Activated B cell treated with CpG ODN at 0.5 μM for 24 hours (primary cell): Measurements from ENCODE around the gene TF. TPM values are rescaled to one million over a fixed set of nuclear protein-coding genes. Genes with fewer than 3 reads are reported as not detected.

Experiments
- ATAC-seq: fragments of 200-7000 bp; cut with Tn5 transposase; one replicate; pipeline ENCODE4 v1.10.0; 2021; ENCODE audit warnings: low read depth, mild to moderate bottlenecking, moderate library complexity
- CTCF ChIA-PET: fragments of 350-600 bp; sonication (Branson Sonifier 250); formaldehyde crosslinking; loops from one replicate; lab custom pipeline; 2021; ENCODE audit warnings: antibody characterized with exemption; lab: Charles Lee
- POLR2A ChIA-PET: fragments of 350-600 bp; sonication (Branson Sonifier 250); formaldehyde crosslinking; loops from one replicate; lab custom pipeline; 2021; ENCODE audit warnings: antibody characterized with exemption; lab: Charles Lee
- DNase-seq: peaks from one replicate; pipeline ENCODE4 v3.0.0; 2022
- H3K27ac Mint-ChIP-seq: one replicate; pipeline ENCODE4 v1.8.0; 2020; ENCODE audit warnings: mixed read lengths
- H3K27me3 Mint-ChIP-seq: one replicate; pipeline ENCODE4 v1.8.0; 2021; ENCODE audit warnings: mixed read lengths
- H3K36me3 Mint-ChIP-seq: one replicate; pipeline ENCODE4 v1.8.0; 2021; ENCODE audit warnings: low read depth, mixed read lengths
- H3K4me1 Mint-ChIP-seq: one replicate; pipeline ENCODE4 v1.8.0; 2021; ENCODE audit warnings: mixed read lengths
- H3K4me3 Mint-ChIP-seq: one replicate; pipeline ENCODE4 v1.8.0; 2020; ENCODE audit warnings: mild to moderate bottlenecking, mixed read lengths
- H3K9me3 Mint-ChIP-seq: one replicate; pipeline ENCODE4 v1.8.0; 2020; ENCODE audit warnings: mixed read lengths
- intact Hi-C: fragments of 100-400 bp; cut with micrococcal nuclease; formaldehyde crosslinking; loops from one replicate; pipeline ENCODE4 v1.15.1; 2024
- total RNA-seq: library from RNA; stranded (reverse); gene quantifications from 2 replicates; pipeline ENCODE4 v1.2.3, GENCODE V29; 2022
- TF ChIP-seq, protein P1 (sequence below): fragments of 200-600 bp; IDR thresholded peaks from one replicate; pipeline ENCODE4 v1.8.0; 2022; ENCODE audit warnings: antibody characterized with exemption, mild to moderate bottlenecking

The TF gene
- total RNA-seq, 1 donor from 2014 or later: 0.29 TPM

DNA sequence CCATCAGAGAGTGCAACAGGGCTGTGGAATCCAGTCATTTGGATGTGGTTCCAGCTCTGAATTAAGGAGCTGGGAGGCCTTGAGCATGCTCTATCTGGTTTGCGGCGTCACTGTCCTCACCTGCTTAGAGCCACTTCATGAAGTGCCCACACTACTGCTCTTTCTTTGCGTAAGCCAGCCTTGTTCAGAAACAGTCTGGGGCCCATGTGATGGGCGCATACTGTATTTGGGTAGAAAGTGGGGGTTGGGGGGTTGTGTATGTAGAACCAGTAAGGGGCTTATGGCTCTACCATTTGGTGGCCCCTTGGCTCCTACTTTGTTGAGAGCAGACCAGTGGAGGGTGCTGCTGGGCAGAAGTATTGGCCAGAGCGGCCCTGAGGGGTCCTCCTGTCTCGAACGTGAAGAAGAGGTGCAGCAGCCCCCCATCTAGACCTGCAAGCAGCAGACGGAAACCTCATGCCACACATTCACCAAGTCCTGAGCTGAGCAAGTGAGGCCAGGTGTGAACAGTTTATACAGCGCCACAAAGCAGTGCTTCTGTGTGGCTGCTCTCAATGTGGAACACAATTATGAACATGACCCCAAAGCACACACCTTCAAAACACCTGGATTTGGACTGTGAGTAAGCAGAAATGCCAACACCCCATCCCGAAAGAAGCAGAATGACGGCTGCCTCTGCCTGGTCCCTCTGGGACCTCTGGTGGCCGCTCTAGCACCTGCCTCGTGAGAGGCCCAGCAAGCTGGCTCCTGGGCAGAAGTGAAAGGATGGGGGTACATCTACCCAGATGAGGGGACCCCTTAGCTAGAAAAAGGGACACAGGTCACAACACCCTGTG is 86.0 kb downstream of the TF start:
- POLR2A ChIA-PET: no interaction called here
- DNase-seq (no peak), ATAC-seq (no peak)
- no peaks in the 10 kb centered on the region for H3K27me3 Mint-ChIP-seq
- H3K36me3 Mint-ChIP-seq: no peaks in the 10 kb centered on the region
- intact Hi-C loops: no loop called here
- CTCF ChIA-PET: interaction anchor here (0.6 to 1.3 kb wide), 2 partner anchors 9 to 14 kb away, joined by 3 read pairs; no protein-coding TSS in a partner anchor
- no peak overlapping the region for H3K4me3 Mint-ChIP-seq
- TF ChIP-seq, protein P1, sequence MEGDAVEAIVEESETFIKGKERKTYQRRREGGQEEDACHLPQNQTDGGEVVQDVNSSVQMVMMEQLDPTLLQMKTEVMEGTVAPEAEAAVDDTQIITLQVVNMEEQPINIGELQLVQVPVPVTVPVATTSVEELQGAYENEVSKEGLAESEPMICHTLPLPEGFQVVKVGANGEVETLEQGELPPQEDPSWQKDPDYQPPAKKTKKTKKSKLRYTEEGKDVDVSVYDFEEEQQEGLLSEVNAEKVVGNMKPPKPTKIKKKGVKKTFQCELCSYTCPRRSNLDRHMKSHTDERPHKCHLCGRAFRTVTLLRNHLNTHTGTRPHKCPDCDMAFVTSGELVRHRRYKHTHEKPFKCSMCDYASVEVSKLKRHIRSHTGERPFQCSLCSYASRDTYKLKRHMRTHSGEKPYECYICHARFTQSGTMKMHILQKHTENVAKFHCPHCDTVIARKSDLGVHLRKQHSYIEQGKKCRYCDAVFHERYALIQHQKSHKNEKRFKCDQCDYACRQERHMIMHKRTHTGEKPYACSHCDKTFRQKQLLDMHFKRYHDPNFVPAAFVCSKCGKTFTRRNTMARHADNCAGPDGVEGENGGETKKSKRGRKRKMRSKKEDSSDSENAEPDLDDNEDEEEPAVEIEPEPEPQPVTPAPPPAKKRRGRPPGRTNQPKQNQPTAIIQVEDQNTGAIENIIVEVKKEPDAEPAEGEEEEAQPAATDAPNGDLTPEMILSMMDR: no peak
- H3K9me3 Mint-ChIP-seq: no peaks in the 10 kb centered on the region
- H3K4me1 Mint-ChIP-seq: no peaks in the 10 kb centered on the region
- H3K27ac Mint-ChIP-seq: no peak overlapping the region

DNA sequence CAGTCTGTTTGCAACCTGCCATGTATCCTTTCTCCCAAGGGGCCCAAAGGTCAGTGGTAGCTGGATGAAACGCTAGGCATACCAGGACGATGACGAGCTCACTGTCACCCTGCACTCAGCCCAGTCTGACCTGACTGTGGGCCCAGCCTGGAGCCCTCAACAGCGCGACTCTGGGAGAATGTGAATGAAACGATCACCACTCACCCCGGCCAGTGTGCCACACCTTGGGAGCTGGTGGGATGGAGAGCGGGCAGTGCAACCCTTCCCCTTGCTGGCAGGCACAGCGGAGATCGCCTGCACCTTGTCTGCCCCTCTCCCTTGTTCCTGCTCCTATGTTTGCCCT is 86.6 kb downstream of the TF start:
- TF ChIP-seq, protein P1: no peak
- H3K27me3 Mint-ChIP-seq: no peaks in the 10 kb centered on the region
- H3K27ac Mint-ChIP-seq: no peak overlapping the region
- H3K4me1 Mint-ChIP-seq: no peaks in the 10 kb centered on the region
- ChIA-PET POLR2A (no interaction called here), CTCF (interaction anchor here (1.3 kb wide), 1 partner anchor 8 kb away, joined by 3 read pairs; no protein-coding TSS in a partner anchor)
- H3K36me3 Mint-ChIP-seq: no peaks in the 10 kb centered on the region
- no peak for ATAC-seq
- no peak for DNase-seq
- no peak overlapping the region for H3K4me3 Mint-ChIP-seq
- H3K9me3 Mint-ChIP-seq: no peaks in the 10 kb centered on the region
- intact Hi-C loops: no loop called here

DNA sequence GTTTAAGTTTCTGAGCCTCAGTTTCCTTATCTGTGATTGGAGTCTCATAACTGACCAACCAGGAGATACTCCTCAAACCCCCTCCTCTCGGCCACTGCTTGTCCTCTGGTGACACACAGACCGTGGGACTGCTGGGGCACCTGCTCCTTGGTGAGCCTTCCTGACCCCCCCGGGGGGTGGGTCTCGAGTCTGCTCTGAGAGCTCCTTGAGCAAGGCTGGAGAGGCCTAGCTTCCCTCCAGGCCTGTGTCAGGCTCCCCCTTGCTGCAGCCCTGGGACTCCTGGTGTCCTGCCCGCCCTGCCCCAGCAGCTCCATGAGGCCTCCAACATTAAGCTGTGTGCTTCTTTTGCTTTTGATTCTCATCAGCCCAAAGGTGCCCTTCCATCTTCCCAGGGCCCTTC is 87.1 kb downstream of the TF start:
- Mint-ChIP-seq H3K27me3 (no peaks in the 10 kb centered on the region), H3K27ac (no peak overlapping the region), H3K4me3 (no peak overlapping the region), H3K36me3 (no peaks in the 10 kb centered on the region), H3K9me3 (no peaks in the 10 kb centered on the region), H3K4me1 (no peaks in the 10 kb centered on the region)
- no peak for DNase-seq
- ATAC-seq: no peak
- CTCF ChIA-PET: interaction anchor here (1.3 kb wide), 1 partner anchor 8 kb away, joined by 3 read pairs; no protein-coding TSS in a partner anchor
- POLR2A ChIA-PET: no interaction called here
- TF ChIP-seq, protein P1: no peak
- intact Hi-C loops: no loop called here

DNA sequence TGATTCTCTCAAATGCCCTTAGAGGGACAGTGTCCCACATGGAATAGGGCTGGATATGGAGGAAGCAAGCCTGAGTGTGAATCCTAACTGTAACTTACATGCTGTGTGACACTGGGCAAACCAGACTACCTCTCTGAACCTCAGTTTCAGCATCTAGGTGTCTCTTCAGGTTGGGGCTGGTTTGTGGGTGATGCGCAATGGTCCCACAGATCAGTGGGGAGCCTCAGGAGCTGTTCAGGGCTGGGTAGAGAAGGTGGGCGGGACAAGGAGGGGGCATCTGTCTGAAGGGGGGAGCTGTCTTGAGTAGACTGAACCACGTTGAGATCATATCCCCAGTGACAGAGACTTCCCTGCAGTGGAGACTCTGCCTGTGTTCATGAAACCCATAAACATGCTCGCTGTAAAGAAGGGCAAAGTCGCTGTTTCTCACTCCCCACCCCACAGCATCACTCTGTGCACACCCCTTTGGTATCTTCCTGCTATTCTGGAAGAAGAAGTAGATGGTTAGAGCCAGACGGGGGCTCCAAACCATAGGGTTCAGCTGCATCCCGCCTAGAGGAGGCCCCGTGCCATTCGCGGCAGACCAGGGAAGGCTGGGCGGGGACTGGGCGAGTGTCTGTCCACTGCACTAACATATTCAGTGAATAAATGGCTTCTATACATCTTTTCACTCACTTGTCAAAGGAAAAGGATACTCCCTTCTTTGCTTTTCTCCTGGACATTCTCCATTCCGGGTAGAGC is 87.9 kb downstream of the TF start:
- no peak for DNase-seq
- Mint-ChIP-seq H3K9me3 (no peaks in the 10 kb centered on the region), H3K4me1 (no peaks in the 10 kb centered on the region), H3K36me3 (no peaks in the 10 kb centered on the region), H3K4me3 (no peak overlapping the region), H3K27ac (no peak overlapping the region), H3K27me3 (no peaks in the 10 kb centered on the region)
- TF ChIP-seq, protein P1: no peak
- CTCF ChIA-PET: no interaction called here
- intact Hi-C loops: no loop called here
- ATAC-seq: no peak
- POLR2A ChIA-PET: no interaction called here
